IMR-90 (cell line): ENCODE results near the gene BLOC1S4. TPM values are rescaled to one million over a fixed set of nuclear protein-coding genes. Genes with fewer than 3 reads are reported as not detected.
A peak's percentile ranks its signal among the peaks of the same experiment; 100 is the strongest.

Experiments used
- ATAC-seq: fragments of 200-7000 bp; cut with Tn5 transposase; 2 replicates; pipeline ENCODE4 v1.9.1; 2020; ENCODE audit warnings: low read depth, mild to moderate bottlenecking, moderate library complexity
- BruUV-seq: library from RNA; stranded (reverse); fragments of 400-500 nt; replicated peaks from 2 replicates; lab custom pipeline; 2021; lab: Mats Ljungman, UMichigan
- CTCF ChIA-PET: fragments of 300-600 bp; formaldehyde crosslinking; extraction: SDS; loops from one replicate; lab custom pipeline; 2021; ENCODE audit warnings: antibody characterized with exemption; lab: Yijun Ruan, JAX
- POLR2A ChIA-PET: fragments of 300-600 bp; sonication (Branson Sonifier 250); formaldehyde crosslinking; loops from one replicate; lab custom pipeline; 2022; ENCODE audit warnings: antibody characterized with exemption; ENCODE audit not compliant: unreplicated experiment; lab: Charles Lee
- DNase-seq: peaks from one replicate; pipeline ENCODE4 v3.0.0; 2013
- H2AFZ ChIP-seq: replicated peaks from 2 replicates; pipeline ENCODE3; 2013; ENCODE audit warnings: low read length, mild to moderate bottlenecking; ENCODE audit not compliant: poor library complexity
- H2AK5ac ChIP-seq: 2 replicates; pipeline ENCODE4 v1.6.1; 2013; ENCODE audit warnings: low read depth, low read length, inconsistent platforms
- H2AK9ac ChIP-seq: replicated peaks from 2 replicates; pipeline ENCODE3; 2013; ENCODE audit warnings: mild to moderate bottlenecking, low read depth, low read length, moderate library complexity; ENCODE audit not compliant: poor library complexity
- H2BK120ac ChIP-seq: 2 replicates; pipeline ENCODE4 v1.6.1; 2013; ENCODE audit warnings: low read depth, low read length, inconsistent platforms
- H2BK15ac ChIP-seq: 3 replicates; pipeline ENCODE4 v1.6.1; 2013; ENCODE audit warnings: low read depth, low read length, inconsistent platforms
- H2BK20ac ChIP-seq: 2 replicates; pipeline ENCODE4 v1.6.1; 2013; ENCODE audit warnings: low read depth, mild to moderate bottlenecking, inconsistent platforms, low read length, moderate library complexity
- H2BK5ac ChIP-seq: 2 replicates; pipeline ENCODE4 v1.6.1; 2013; ENCODE audit warnings: mild to moderate bottlenecking, low read depth, low read length, inconsistent platforms; ENCODE audit not compliant: poor library complexity, severe bottlenecking
- H3K14ac ChIP-seq: replicated peaks from 2 replicates; pipeline ENCODE4 v1.6.1; 2013; ENCODE audit warnings: low read depth, low read length, inconsistent platforms
- H3K18ac ChIP-seq: 2 replicates; pipeline ENCODE4 v1.6.1; 2013; ENCODE audit warnings: low read depth, low read length, control low read depth
- H3K23ac ChIP-seq: 2 replicates; pipeline ENCODE4 v1.6.1; 2013; ENCODE audit warnings: low read depth, low read length, inconsistent platforms
- H3K27ac ChIP-seq: 2 replicates; pipeline ENCODE4 v1.5.1; 2013; ENCODE audit warnings: mild to moderate bottlenecking, control low read depth, low read length; ENCODE audit not compliant: insufficient read depth
- H3K27me3 ChIP-seq: 2 replicates; pipeline ENCODE4 v1.6.1; 2013; ENCODE audit warnings: low read length; ENCODE audit not compliant: control insufficient read depth, insufficient read depth
- H3K36me3 ChIP-seq: 2 replicates; pipeline ENCODE4 v1.6.1; 2013; ENCODE audit warnings: low read length, mixed read lengths; ENCODE audit not compliant: control insufficient read depth, insufficient read depth
- H3K4ac ChIP-seq: 2 replicates; pipeline ENCODE4 v1.6.1; 2013; ENCODE audit warnings: low read depth, low read length, inconsistent platforms
- H3K4me1 ChIP-seq: 2 replicates; pipeline ENCODE4 v1.6.1; 2013; ENCODE audit warnings: low read length, mixed read lengths; ENCODE audit not compliant: control insufficient read depth, insufficient read depth
- H3K4me2 ChIP-seq: 2 replicates; pipeline ENCODE4 v1.6.1; 2013; ENCODE audit warnings: low read depth, mild to moderate bottlenecking, control low read depth, low read length, moderate library complexity
- H3K4me3 ChIP-seq: 2 replicates; pipeline ENCODE4 v1.5.1; 2013; ENCODE audit warnings: low read depth, mild to moderate bottlenecking, control low read depth, low read length, moderate library complexity; ENCODE audit not compliant: insufficient read depth
- H3K56ac ChIP-seq: 2 replicates; pipeline ENCODE4 v1.6.1; 2013; ENCODE audit warnings: low read length, inconsistent platforms; ENCODE audit not compliant: insufficient read depth; ENCODE audit errors: extremely low read depth
- H3K79me1 ChIP-seq, 2 experiments: 2 replicates each; pipeline ENCODE4 v1.6.1; 2013; ENCODE audit warnings: low read length in 2 of 2, inconsistent platforms in 1 of 2, low read depth in 1 of 2
- H3K9ac ChIP-seq: 2 replicates; pipeline ENCODE4 v1.6.1; 2013; ENCODE audit warnings: low read depth, low read length, control low read depth
- H3K9me1 ChIP-seq: 2 replicates; pipeline ENCODE4 v1.6.1; 2013; ENCODE audit warnings: low read length, inconsistent platforms; ENCODE audit not compliant: insufficient read depth
- H3K9me3 ChIP-seq: 2 replicates; pipeline ENCODE4 v1.6.1; 2013; ENCODE audit warnings: low read length; ENCODE audit not compliant: control insufficient read depth, insufficient read depth
- H4K20me1 ChIP-seq: 2 replicates; pipeline ENCODE4 v1.6.1; 2013; ENCODE audit warnings: low read length, inconsistent platforms; ENCODE audit not compliant: insufficient read depth
- H4K5ac ChIP-seq: 2 replicates; pipeline ENCODE4 v1.6.1; 2013; ENCODE audit warnings: mild to moderate bottlenecking, low read depth, low read length, control low read depth
- H4K8ac ChIP-seq, 2 experiments: 2 replicates each; pipeline ENCODE4 v1.6.1; 2013; ENCODE audit warnings: low read depth in 2 of 2, low read length in 2 of 2, control low read depth in 1 of 2, inconsistent platforms in 1 of 2
- H4K91ac ChIP-seq: 2 replicates; pipeline ENCODE4 v1.6.1; 2013; ENCODE audit warnings: low read depth, low read length, inconsistent platforms; ENCODE audit not compliant: insufficient read depth
- BHLHE40 ChIP-seq: fragments of 150-350 bp; IDR thresholded peaks from 2 replicates; pipeline ENCODE4 v1.6.1; 2016; ENCODE audit warnings: mild to moderate bottlenecking, low read depth, low read length
- CEBPB ChIP-seq: IDR thresholded peaks from 2 replicates; pipeline ENCODE4 v1.6.1; 2012; ENCODE audit warnings: low read depth, low read length, improper control_type of control experiment
- CHD1 ChIP-seq: IDR thresholded peaks from 2 replicates; pipeline ENCODE4 v1.6.1; 2012; ENCODE audit warnings: low read depth, low read length, improper control_type of control experiment
- CTCF ChIP-seq: conservative IDR thresholded peaks from 2 replicates; pipeline ENCODE4 v1.5.1; 2012; ENCODE audit warnings: mild to moderate bottlenecking, low read depth, low read length, improper control_type of control experiment
- ELK1 ChIP-seq: fragments of 150-350 bp; IDR thresholded peaks from 2 replicates; pipeline ENCODE4 v1.6.1; 2016; ENCODE audit warnings: low read depth, mild to moderate bottlenecking, low read length, moderate library complexity, borderline replicate concordance
- FOS ChIP-seq: fragments of 150-350 bp; IDR thresholded peaks from 2 replicates; pipeline ENCODE4 v1.6.1; 2016; ENCODE audit warnings: low read depth, low read length
- MAFK ChIP-seq: IDR thresholded peaks from 2 replicates; pipeline ENCODE4 v1.6.1; 2012; ENCODE audit warnings: low read depth, low read length, improper control_type of control experiment
- MAZ ChIP-seq: IDR thresholded peaks from 2 replicates; pipeline ENCODE4 v1.6.1; 2012; ENCODE audit warnings: low read depth, mild to moderate bottlenecking, low read length, improper control_type of control experiment, moderate library complexity, borderline replicate concordance
- MXI1 ChIP-seq: IDR thresholded peaks from 2 replicates; pipeline ENCODE4 v1.6.1; 2012; ENCODE audit warnings: low read depth, mild to moderate bottlenecking, low read length, moderate library complexity, borderline replicate concordance
- NFE2L2 ChIP-seq: fragments of 150-350 bp; IDR thresholded peaks from 2 replicates; pipeline ENCODE4 v1.6.1; 2016; ENCODE audit warnings: low read depth, mild to moderate bottlenecking, low read length
- POLR2A ChIP-seq: IDR thresholded peaks from 2 replicates; pipeline ENCODE4 v1.6.1; 2012; ENCODE audit warnings: mild to moderate bottlenecking, low read depth, low read length
- RAD21 ChIP-seq: IDR thresholded peaks from 2 replicates; pipeline ENCODE4 v1.6.1; 2012; ENCODE audit warnings: low read length, improper control_type of control experiment
- RCOR1 ChIP-seq: IDR thresholded peaks from 2 replicates; pipeline ENCODE4 v1.6.1; 2012; ENCODE audit warnings: mild to moderate bottlenecking, low read length, improper control_type of control experiment; ENCODE audit not compliant: insufficient replicate concordance
- RFX5 ChIP-seq: IDR thresholded peaks from 2 replicates; pipeline ENCODE4 v1.8.0; 2012; ENCODE audit warnings: low read depth, mild to moderate bottlenecking, low read length, moderate library complexity
- SMC3 ChIP-seq: fragments of 150-350 bp; IDR thresholded peaks from 2 replicates; pipeline ENCODE4 v1.6.1; 2016; ENCODE audit warnings: low read depth, mild to moderate bottlenecking, antibody characterized with exemption, low read length, moderate library complexity
- USF2 ChIP-seq: fragments of 150-350 bp; IDR thresholded peaks from 2 replicates; pipeline ENCODE4 v1.6.1; 2017; ENCODE audit warnings: mild to moderate bottlenecking, antibody characterized with exemption, low read length, low read depth
- WGBS, 2 experiments: methylation state at CpG; one replicate each; pipeline versions ENCODE4 v1.1.5 to v1.1.7; 2013; ENCODE audit warnings: missing lambda C conversion rate in 2 of 2; ENCODE audit not compliant: insufficient read length in 1 of 2; ENCODE audit errors: extremely low coverage in 2 of 2; 5-methylcytosine and 5-hydroxymethylcytosine counted together
- dilution Hi-C: fragments of 300-500 bp; cut with HindIII; formaldehyde crosslinking; loops from one replicate; pipeline ENCODE4 v1.14.3; 2018; ENCODE audit warnings: low sequenced_read_pairs; ENCODE audit not compliant: unreplicated experiment
- in situ Hi-C: fragments of 300-500 bp; cut with MboI; formaldehyde crosslinking; loops from 3 replicates; pipeline ENCODE4 v1.14.3; 2019; ENCODE audit warnings: low sequenced_read_pairs, inconsistent platforms, mixed read lengths
- intact Hi-C: fragments of 100-400 bp; cut with micrococcal nuclease; formaldehyde crosslinking; loops from 2 replicates; pipeline ENCODE4 v1.10.0; 2022
- polyA plus RNA-seq, 3 experiments: library from polyadenylated mRNA; depleted of rRNA; stranded (reverse); fragments of >200 nt; gene quantifications; 2 replicates each; pipeline ENCODE4 v1.2.3, GENCODE V29; 2012; ENCODE audit warnings: low replicate concordance in 1 of 3
- total RNA-seq: library from RNA; depleted of rRNA; stranded (reverse); fragments of >200 nt; gene quantifications from 2 replicates; pipeline ENCODE4 v1.2.3, GENCODE V29; 2012

BLOC1S4 gene
- total and polyA plus RNA-seq, 2 of the 4 experiments (the other 2 are of a cell fraction), result 8.8 to 22.1 TPM

- Histone ChIP-seq H4K20me1 (no peaks in the 10 kb centered on the region), H3K4me2 (no peak overlapping the region), H3K23ac (no peak overlapping the region), H3K9me3 (no peaks in the 10 kb centered on the region), H2BK15ac (no peak overlapping the region), H3K79me1 (0 out of 4 replicates have a peak, but pooled peaks cover 0 to 4% of the 10 kb centered on the region in 2 experiments), H4K5ac (no peak overlapping the region), H3K36me3 (no peaks in the 10 kb centered on the region), H4K8ac (no peak overlapping the region), H2AK9ac (no peak overlapping the region), H3K14ac (no peak overlapping the region), H3K56ac (no peak overlapping the region), H2AK5ac (no peak overlapping the region), H3K4me1 (peaks cover 15% of the 10 kb centered on the region), H3K18ac (no peak overlapping the region), H3K9ac (no peak overlapping the region), H3K27me3 (no peaks in the 10 kb centered on the region), H3K4me3 (no peak overlapping the region), H4K91ac (no peak overlapping the region), H3K4ac (0 out of 2 replicates have a peak overlapping the region, but pooled peaks have one; percentile 5), H2AFZ (no peak overlapping the region), H2BK5ac (no peak overlapping the region), H2BK120ac (no peak overlapping the region), H2BK20ac (no peak overlapping the region), H3K9me1 (peaks cover 16% of the 10 kb centered on the region; the same call in 1 of the 2 replicates), H3K27ac (no peak overlapping the region)
- intact Hi-C loops (no loop called here), dilution Hi-C loops (no loop called here), in situ Hi-C loops (no loop called here)
- no TSS peak for BruUV-seq
- ChIA-PET POLR2A (no interaction called here), CTCF (no interaction called here)
- TF ChIP-seq POLR2A (no peak), MAZ (no peak), NFE2L2 (no peak), CHD1 (no peak), RCOR1 (no peak), RAD21 (no peak), CTCF (no peak), ELK1 (no peak), CEBPB (no peak), FOS (no peak), BHLHE40 (no peak), RFX5 (no peak), USF2 (no peak), SMC3 (no peak), MXI1 (no peak), MAFK (no peak)
- 67% methylated on average over 3 of the region's 4 CpGs; no CpG with 5 or more reads in 1 of the 2 experiments for WGBS, 2 experiments
- ATAC-seq (no peak), DNase-seq (no peak)
Measured at GRCh38 chr4:6686104-6686787, 29.7 kb upstream of the BLOC1S4 start.
